GM19043 (cell line): ENCODE results near the gene MSX2.

Source experiments
- ATAC-seq: cut with Tn5 transposase; IDR thresholded peaks from one replicate; pipeline ENCODE4 v1.9.1; 2021; ENCODE audit warnings: low read depth; ENCODE audit not compliant: unreplicated experiment

Gene MSX2

GRCh38 chr5:174717826-174718455, 6.4 kb upstream of the MSX2 start:
- ATAC-seq: no peak

- no peak for ATAC-seq
Observed at GRCh38 chr5:174718880-174719610, 5.3 kb upstream of the MSX2 start.

GRCh38 chr5:174719793-174720611, 4.4 kb upstream of the MSX2 start:
- no peak for ATAC-seq

- no peak for ATAC-seq
Observed at GRCh38 chr5:174720612-174721529, 3.5 kb upstream of the MSX2 start.

- ATAC-seq: no peak
Observed at GRCh38 chr5:174721530-174722432, 2.6 kb upstream of the MSX2 start.

DNA sequence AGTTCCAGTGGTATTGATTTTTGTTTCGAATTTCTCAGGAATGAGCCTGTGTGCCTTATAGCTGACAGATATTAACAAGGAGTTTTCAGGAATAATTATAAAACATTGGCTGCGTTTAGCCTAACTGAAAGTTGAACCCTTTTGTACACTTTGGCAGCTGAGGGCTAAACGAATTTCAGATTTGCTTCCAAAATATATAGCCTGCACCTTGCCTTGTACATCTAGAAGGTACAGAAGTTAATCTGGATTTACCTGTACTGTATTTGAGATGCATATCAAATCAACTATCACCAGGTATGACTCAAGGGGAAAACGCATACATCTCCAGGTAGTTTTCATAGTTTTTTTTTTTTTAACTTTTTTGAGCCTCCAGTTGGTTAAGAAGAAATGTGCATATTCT, 1.9 kb upstream of the MSX2 start:
- no peak for ATAC-seq

DNA sequence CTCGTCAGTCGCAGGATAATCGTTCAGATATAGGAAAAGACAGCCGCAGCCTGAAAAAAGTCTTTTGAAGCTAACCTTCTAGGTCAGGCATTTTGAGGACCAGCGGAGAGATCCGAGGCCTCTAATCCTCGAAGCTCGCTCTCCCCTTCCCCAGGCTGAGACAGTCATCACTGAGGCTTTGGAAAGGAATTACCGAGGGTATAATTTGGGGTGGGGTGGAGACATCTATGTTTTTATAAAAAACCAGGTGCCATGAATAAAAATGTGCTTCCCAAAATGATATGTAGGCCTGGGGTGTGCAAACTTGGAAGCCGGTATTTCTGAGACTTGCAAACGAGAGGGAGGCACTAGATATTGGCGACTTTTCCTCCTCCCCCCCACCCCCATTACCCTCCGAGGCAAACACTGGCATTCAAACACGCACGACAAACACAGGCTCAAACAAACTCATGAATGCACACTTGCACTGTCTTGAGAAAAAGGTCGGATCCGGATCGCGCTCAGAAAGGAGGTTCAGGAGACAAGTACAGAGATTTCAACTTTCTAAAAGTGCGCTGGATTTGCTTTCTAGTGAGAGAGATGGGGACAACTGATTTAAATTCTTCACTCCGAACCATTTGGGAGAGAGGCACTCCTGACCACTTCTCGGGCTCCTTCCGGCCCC, 935 bp upstream of the MSX2 start:
- no peak for ATAC-seq

- no peak for ATAC-seq
Observed at GRCh38 chr5:174723979-174724483, 351 bp upstream of the MSX2 start.

DNA sequence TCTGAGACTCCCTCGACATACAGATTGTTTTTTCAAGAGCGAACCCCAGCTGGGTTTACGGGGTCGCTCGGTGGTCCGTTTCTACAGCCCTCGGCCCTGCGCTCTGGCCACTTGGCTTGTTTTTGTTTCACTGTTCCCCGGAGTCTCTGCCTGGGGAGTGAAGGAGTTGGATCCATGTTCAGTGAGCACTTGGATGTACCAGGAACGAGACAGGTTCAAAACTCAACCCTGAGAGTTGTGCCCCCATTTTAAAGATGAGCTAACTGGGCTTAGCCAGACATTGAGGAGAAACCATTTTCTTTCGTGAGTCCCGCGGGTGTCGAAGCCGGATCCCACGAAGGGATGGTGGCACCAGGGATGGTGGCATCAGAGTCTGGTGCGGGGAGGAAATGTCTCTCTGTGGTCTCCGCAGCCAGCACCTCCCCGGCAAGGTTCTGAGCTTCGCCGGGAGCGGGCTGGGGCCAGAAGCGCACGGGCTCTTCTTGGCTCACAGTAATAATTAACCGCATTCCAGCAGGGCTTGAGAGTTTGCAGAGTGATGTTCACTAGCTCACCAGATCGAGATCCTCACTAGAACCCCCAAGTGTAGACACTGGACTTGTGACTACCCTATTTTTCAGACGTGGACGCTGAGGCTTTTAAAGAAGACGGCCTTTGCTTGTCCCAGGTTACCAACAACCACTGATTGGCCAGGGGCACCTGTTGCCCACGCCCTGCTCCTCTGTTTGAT, 1.0 kb downstream of the MSX2 start:
- no peak for ATAC-seq

- no peak for ATAC-seq
Observed at GRCh38 chr5:174725991-174726601, 1.7 kb downstream of the MSX2 start.

GRCh38 chr5:174726916-174727793, 2.8 kb downstream of the MSX2 start:
- ATAC-seq: no peak

DNA sequence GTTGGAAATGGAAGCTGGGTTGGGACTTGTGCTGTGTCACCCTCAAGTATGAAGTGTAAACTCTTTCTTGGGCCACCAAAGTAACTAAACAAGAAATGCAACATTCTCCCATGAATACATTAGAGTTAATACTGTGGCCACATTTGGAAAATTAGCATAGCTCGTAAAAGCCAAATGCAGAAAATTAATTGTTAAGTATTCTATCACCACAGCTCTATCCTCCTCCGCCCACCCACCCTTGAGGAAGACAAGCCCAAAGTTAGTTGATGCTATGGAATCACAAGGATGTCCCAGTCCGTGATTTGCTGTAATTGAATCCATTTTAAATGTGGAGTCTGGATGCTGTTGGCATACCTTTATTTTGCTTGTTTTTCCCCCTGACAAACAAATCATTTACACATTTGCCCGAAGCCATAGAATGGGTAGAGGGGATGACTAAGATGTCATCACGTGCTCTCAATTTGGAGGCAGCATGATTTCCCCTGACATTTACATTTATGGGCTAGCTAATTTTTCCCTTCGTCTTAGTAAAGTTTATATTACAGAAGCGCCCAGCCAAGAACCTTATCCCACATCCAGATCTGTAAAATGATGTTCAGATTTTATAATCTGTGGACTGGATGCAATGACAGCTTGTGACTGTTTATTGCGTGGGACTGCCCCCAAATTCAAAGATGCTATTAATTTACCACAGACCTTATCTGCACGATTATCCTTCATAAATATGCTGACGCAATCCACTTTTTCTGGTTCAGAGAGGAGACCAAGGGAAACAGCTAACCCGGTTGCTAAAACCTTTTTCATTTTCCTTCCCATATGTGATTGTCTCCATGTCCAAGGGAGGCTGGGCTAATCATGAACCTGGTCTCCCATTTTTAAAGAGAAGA, 3.7 kb downstream of the MSX2 start:
- no peak for ATAC-seq

- no peak for ATAC-seq
Observed at GRCh38 chr5:174729075-174729680, 4.8 kb downstream of the MSX2 start.

DNA sequence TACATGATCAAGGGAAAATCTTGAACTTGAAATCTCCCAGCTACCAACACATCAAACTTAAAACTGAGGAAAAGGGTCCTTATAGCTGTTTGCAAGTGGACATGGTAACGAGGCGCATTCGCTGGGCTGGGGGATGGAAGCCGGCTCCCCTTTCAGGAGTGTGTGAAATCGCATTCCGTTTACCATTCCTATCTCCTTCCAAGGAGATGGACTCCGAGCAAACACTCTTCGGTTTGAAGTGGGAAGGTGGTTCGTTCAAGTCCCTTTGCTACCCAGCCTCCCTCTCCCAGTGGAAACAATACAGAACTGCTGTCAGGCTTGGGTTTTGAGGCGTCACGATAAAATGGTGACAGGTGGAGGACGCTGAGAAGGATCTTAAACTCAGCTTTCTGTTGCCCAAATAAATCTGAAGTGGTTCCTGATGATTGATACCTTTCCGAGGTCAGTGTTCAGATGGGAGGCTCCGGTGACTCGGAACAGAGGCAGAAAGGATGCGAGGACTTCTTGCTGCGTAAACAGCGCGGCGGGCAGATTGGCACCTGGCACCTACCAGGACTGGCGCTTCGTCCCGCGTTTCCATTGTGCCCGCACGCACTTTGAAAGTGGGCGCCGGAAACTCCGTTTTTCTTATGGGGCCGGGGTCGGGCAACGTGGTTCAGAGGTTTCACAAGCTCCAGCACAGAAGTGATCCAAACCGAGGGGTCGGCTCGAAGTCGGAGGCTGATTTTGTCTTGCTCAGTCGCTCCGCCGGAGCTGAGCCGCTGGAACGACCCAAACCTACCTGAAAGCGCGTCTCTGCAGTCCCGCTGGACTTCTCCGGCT, 7.0 kb downstream of the MSX2 start:
- ATAC-seq: no peak
